A172 (cell line): ENCODE data around the gene WIPF2. TPM values are rescaled to one million over a fixed set of nuclear protein-coding genes. Genes with fewer than 3 reads are reported as not detected.
"Not testable (repeated sequence)": the region's sequence is repeated elsewhere in the genome, so short reads cannot be mapped to it uniquely, and the experiment has no call there.

Experiments
- DNase-seq: peaks from one replicate; pipeline ENCODE4 v3.0.0-alpha.2; 2015; ENCODE audit warnings: low spot score
- total RNA-seq: library from RNA; depleted of rRNA; stranded (reverse); fragments of >200 nt; shearing (Covaris generic); gene quantifications from 2 replicates; pipeline ENCODE4 v1.2.3, GENCODE V29; 2014

Gene WIPF2
- total RNA-seq, 1 experiment from 2014 or later, result 7.1 TPM

GRCh38 chr17:40191237-40192208, 27.6 kb upstream of the WIPF2 start:
- peak; percentile 67 for DNase-seq

GRCh38 chr17:40192961-40193360, 26.1 kb upstream of the WIPF2 start:
- no peak for DNase-seq

GRCh38 chr17:40194821-40195220, 24.3 kb upstream of the WIPF2 start:
- DNase-seq, result no peak

- DNase-seq, result no peak
Measured at GRCh38 chr17:40197550-40197949, 21.6 kb upstream of the WIPF2 start.

- DNase-seq, result not testable (repeated sequence)
Measured at GRCh38 chr17:40197965-40198456, 21.1 kb upstream of the WIPF2 start.

GRCh38 chr17:40198576-40198975, 20.5 kb upstream of the WIPF2 start:
- DNase-seq, result no peak

GRCh38 chr17:40203131-40203530, 16.0 kb upstream of the WIPF2 start:
- no peak for DNase-seq

- not testable (repeated sequence) for DNase-seq
Measured at GRCh38 chr17:40206193-40206592, 12.9 kb upstream of the WIPF2 start.

- no peak for DNase-seq
Measured at GRCh38 chr17:40209404-40210093, 9.6 kb upstream of the WIPF2 start.

- not testable (repeated sequence) for DNase-seq
Measured at GRCh38 chr17:40213914-40214313, 5.2 kb upstream of the WIPF2 start.

GRCh38 chr17:40218006-40218739, 931 bp upstream of the WIPF2 start:
- DNase-seq, result no peak

GRCh38 chr17:40219594-40220338, 662 bp downstream of the WIPF2 start:
- peak; percentile 73 for DNase-seq

- no peak for DNase-seq
Measured at GRCh38 chr17:40224718-40225550, 5.8 kb downstream of the WIPF2 start.

- DNase-seq, result not testable (repeated sequence)
Measured at GRCh38 chr17:40229146-40229545, 10.0 kb downstream of the WIPF2 start.

GRCh38 chr17:40230670-40231069, 11.6 kb downstream of the WIPF2 start:
- no peak for DNase-seq

GRCh38 chr17:40231928-40232327, 12.8 kb downstream of the WIPF2 start:
- not testable (repeated sequence) for DNase-seq

GRCh38 chr17:40241252-40241834, 22.2 kb downstream of the WIPF2 start:
- no peak for DNase-seq

- no peak for DNase-seq
Measured at GRCh38 chr17:40242774-40243173, 23.7 kb downstream of the WIPF2 start.

- DNase-seq, result no peak
Measured at GRCh38 chr17:40243761-40244160, 24.7 kb downstream of the WIPF2 start.

- DNase-seq, result no peak
Measured at GRCh38 chr17:40244255-40244654, 25.2 kb downstream of the WIPF2 start.
